GM12878 (cell line): ENCODE data around the gene RPS26. TPM values are rescaled to one million over a fixed set of nuclear protein-coding genes. Genes with fewer than 3 reads are reported as not detected.

ENCODE experiments used
- ATAC-seq: fragments of 200-7000 bp; cut with Tn5 transposase; 3 replicates; pipeline ENCODE4 v1.9.1; 2020; ENCODE audit warnings: mild to moderate bottlenecking, moderate library complexity
- BruUV-seq: library from RNA; stranded (reverse); fragments of 400-500 nt; replicated peaks from 2 replicates; lab custom pipeline; 2021; lab: Mats Ljungman, UMichigan
- CTCF ChIA-PET: fragments of 300-600 bp; sonication (Branson Sonifier 250); formaldehyde crosslinking; extraction: SDS; loops from one replicate; lab custom pipeline; 2021; ENCODE audit warnings: inconsistent platforms; lab: Yijun Ruan, JAX
- POLR2A ChIA-PET: fragments of 350-600 bp; formaldehyde crosslinking; extraction: SDS; loops from one replicate; lab custom pipeline; 2021; ENCODE audit warnings: inconsistent platforms; lab: Charles Lee
- RAD21 ChIA-PET: fragments of 300-600 bp; sonication (Branson Sonifier 250); formaldehyde crosslinking; loops from one replicate; lab custom pipeline; 2023; ENCODE audit warnings: antibody characterized with exemption; ENCODE audit not compliant: unreplicated experiment; lab: Charles Lee
- SMC1A ChIA-PET: fragments of 300-600 bp; sonication (Branson Sonifier 250); formaldehyde crosslinking; loops from one replicate; lab custom pipeline; 2023; ENCODE audit not compliant: unreplicated experiment, uncharacterized antibody; lab: Charles Lee
- DNase-seq: peaks from one replicate; pipeline ENCODE4 v3.0.0-alpha.2; 2011; ENCODE audit warnings: low read depth, low spot score
- FAIRE-seq: peaks from 3 replicates; lab custom pipeline; 2011; peaks lifted over from hg19 to GRCh38; lab: Jason Lieb, UNC
- H2AFZ ChIP-seq: 2 replicates; pipeline ENCODE4 v1.6.0; 2011; ENCODE audit warnings: low read depth, low read length, control low read depth; ENCODE audit not compliant: control insufficient read depth
- H3K27ac ChIP-seq: 2 replicates; pipeline ENCODE4 v1.5.1; 2011; ENCODE audit warnings: control low read depth; ENCODE audit not compliant: control insufficient read depth, insufficient read depth
- H3K27me3 ChIP-seq, 2 experiments: replicated peaks in 1 of 2; 2 replicates each; pipeline versions ENCODE4 v1.6.0 to v1.6.1; 2011; ENCODE audit warnings: low read length in 1 of 2; ENCODE audit not compliant: control insufficient read depth in 2 of 2, insufficient read depth in 2 of 2
- H3K36me3 ChIP-seq, 2 experiments: 2 replicates each; pipeline ENCODE4 v1.5.1; 2011; ENCODE audit warnings: low read length in 1 of 2; ENCODE audit not compliant: control insufficient read depth in 2 of 2, insufficient read depth in 2 of 2
- H3K4me1 ChIP-seq: 2 replicates; pipeline ENCODE4 v1.6.1; 2011; ENCODE audit warnings: mild to moderate bottlenecking, low read length, moderate library complexity, mixed read lengths; ENCODE audit not compliant: control insufficient read depth, insufficient read depth
- H3K4me2 ChIP-seq: 2 replicates; pipeline ENCODE4 v1.6.0; 2011; ENCODE audit warnings: control low read depth; ENCODE audit not compliant: control insufficient read depth, insufficient read depth
- H3K4me3 ChIP-seq: fragments of 200-600 bp; sonication (generic); 2 replicates; pipeline ENCODE4 v1.5.1; 2016
- H3K79me2 ChIP-seq: 2 replicates; pipeline ENCODE4 v1.6.0; 2011; ENCODE audit warnings: low read length; ENCODE audit not compliant: control insufficient read depth, insufficient read depth
- H3K9ac ChIP-seq: 2 replicates; pipeline ENCODE4 v1.8.0; 2011; ENCODE audit warnings: low read length, control low read depth, mixed read lengths; ENCODE audit not compliant: control insufficient read depth, insufficient read depth
- H3K9me3 ChIP-seq: replicated peaks from 3 replicates; pipeline ENCODE4 v1.5.1; 2011; ENCODE audit warnings: mild to moderate bottlenecking, low read length; ENCODE audit not compliant: control insufficient read depth, insufficient read depth
- H4K20me1 ChIP-seq: 2 replicates; pipeline ENCODE4 v1.6.0; 2011; ENCODE audit not compliant: control insufficient read depth, insufficient read depth
- CTCF ChIP-seq, 3 experiments: IDR thresholded peaks in 2 of 3; conservative IDR thresholded peaks in 1 of 3; 2 replicates each; pipeline ENCODE4 v1.5.1; 2011; ENCODE audit warnings: low read depth in 3 of 3, low read length in 3 of 3, mild to moderate bottlenecking in 3 of 3, control low read depth in 2 of 3, moderate library complexity in 2 of 3, inconsistent platforms in 1 of 3, mixed read lengths in 1 of 3; ENCODE audit not compliant: control insufficient read depth in 2 of 3, insufficient read depth in 1 of 3; ENCODE audit errors: extremely low read depth in 1 of 3
- E4F1 ChIP-seq: fragments of 450-650 bp; IDR thresholded peaks from 2 replicates; pipeline ENCODE4 v1.6.1; 2018; ENCODE audit warnings: borderline replicate concordance, mild to moderate bottlenecking; ENCODE audit not compliant: partially characterized antibody
- HDAC6 ChIP-seq: fragments of 200-600 bp; sonication (generic); IDR thresholded peaks from one replicate; pipeline ENCODE4 v1.8.0; 2017; ENCODE audit warnings: antibody characterized with exemption; ENCODE audit not compliant: unreplicated experiment
- KDM1A ChIP-seq: fragments of 200-600 bp; sonication (generic); IDR thresholded peaks from 2 replicates; pipeline ENCODE4 v1.6.1; 2016; ENCODE audit warnings: borderline replicate concordance
- RAD21 ChIP-seq: IDR thresholded peaks from 2 replicates; pipeline ENCODE4 v1.6.1; 2011; ENCODE audit warnings: mild to moderate bottlenecking, low read depth, low read length, moderate library complexity; ENCODE audit not compliant: insufficient read depth
- ZNF24 ChIP-seq: fragments of 450-650 bp; IDR thresholded peaks from 2 replicates; pipeline ENCODE4 v1.6.1; 2017; ENCODE audit warnings: antibody characterized with exemption, mild to moderate bottlenecking
- WGBS: methylation state at CpG from one replicate; pipeline ENCODE4 v1.1.6; 2016; ENCODE audit warnings: low lambda C conversion rate; ENCODE audit not compliant: insufficient replicate concordance, insufficient coverage; ENCODE audit errors: missing lambda C conversion rate; 5-methylcytosine and 5-hydroxymethylcytosine counted together
- in situ Hi-C: fragments of 300-500 bp; cut with MboI; formaldehyde crosslinking; loops from 9 replicates; pipeline ENCODE4 v1.14.3; 2018; ENCODE audit warnings: mixed read lengths
- intact Hi-C: fragments of 100-400 bp; cut with micrococcal nuclease; formaldehyde crosslinking; loops from one replicate; pipeline ENCODE4 v1.14.2; 2022; ENCODE audit not compliant: unreplicated experiment
- polyA plus RNA-seq, 11 experiments: library from polyadenylated mRNA; depleted of rRNA in 4 of 11; unstranded in 6 of 11; stranded (reverse) in 5 of 11; fragments of >200 nt; fragmentation: Nextera tagmentation in 4 of 11; fragmentation: Illumina TruSeq in 1 of 11; extraction: Ambion mirVana in 4 of 11; extraction: Trizol in 1 of 11; gene quantifications; 1 replicate in 1 of 11; 2 replicates in 10 of 11; pipeline versions ENCODE4 v1.2.1 to v1.2.3, GENCODE V29; 2011 to 2016; ENCODE audit warnings: inconsistent platforms in 2 of 11, missing spikeins in 2 of 11, low read depth in 1 of 11
- total RNA-seq, 4 experiments: library from RNA; depleted of rRNA in 3 of 4; stranded (reverse); fragments of >200 nt in 3 of 4; fragmentation: Illumina TruSeq in 1 of 4; extraction: Trizol in 1 of 4; gene quantifications; 2 replicates each; pipeline versions ENCODE4 v1.2.1 to v1.2.3, GENCODE V29; 2013 to 2021

RPS26 gene
- total and polyA plus RNA-seq, 10 of the 15 experiments (the other 5 are each of a cell fraction or from before 2014, with no cell fraction given): 75.5 to 3,147 (median 881) TPM

- TF ChIP-seq E4F1 (no peak), ZNF24 (no peak), HDAC6 (no peak)
Measured at GRCh38 chr12:56082967-56083366, 41.2 kb downstream of the RPS26 start (continued).

- CTCF ChIA-PET: interaction anchor here (0.6 to 2.0 kb wide), 10 partner anchors 10 to 1454 kb away, joined by 3 to 8 read pairs (median 3); partner anchors contain the start of genes PA2G4 and SMARCC2
- ATAC-seq: peak; percentile 57
- SMC1A ChIA-PET: no interaction called here
- TF ChIP-seq KDM1A: no peak
- 0 out of 2 replicates have a peak, but pooled peaks have one; percentile 19 for TF ChIP-seq RAD21
- peak; percentile 32 to 58 (median 43) for TF ChIP-seq CTCF (IDR thresholded peaks at IDR 0.05 in 2 of 3, conservative IDR thresholded peaks at IDR 0.05 in 1 of 3; ENCODE audit: control insufficient read depth in 2 of 3, extremely low read depth in 1 of 3, insufficient read depth in 1 of 3, low read depth in 3 of 3, low read length in 3 of 3)
- intact Hi-C loops (loop anchor here (2.0 to 5.0 kb wide), 2 partner anchors 18 to 38 kb away; no protein-coding TSS in a partner anchor), in situ Hi-C loops (no loop called here)
- no TSS peak for BruUV-seq
- H3K9me3 ChIP-seq: no peaks in the 10 kb centered on the region
- no peak overlapping the region for H3K9ac ChIP-seq
- H2AFZ ChIP-seq: no peak overlapping the region
- peaks cover 9 to 11% of the 10 kb centered on the region in 2 experiments; a peak in 3 of 4 replicates for H3K27me3 ChIP-seq
- no peak for DNase-seq
- H3K79me2 ChIP-seq: no peaks in the 10 kb centered on the region
- H3K36me3 ChIP-seq: no peaks in the 10 kb centered on the region
- H3K27ac ChIP-seq: no peak overlapping the region
- POLR2A ChIA-PET: interaction anchor here (0.6 to 0.9 kb wide), 2 partner anchors 317 to 351 kb away, joined by 3 read pairs; no protein-coding TSS in a partner anchor
- 67% methylated on average over 15 of the region's 15 CpGs for WGBS
- no peak for FAIRE-seq
- no peaks in the 10 kb centered on the region for H4K20me1 ChIP-seq
- RAD21 ChIA-PET: no interaction called here
- no peaks in the 10 kb centered on the region for H3K4me1 ChIP-seq
- H3K4me2 ChIP-seq: no peak overlapping the region
- H3K4me3 ChIP-seq: no peak overlapping the region
Measured at GRCh38 chr12:56084958-56085543, 43.3 kb downstream of the RPS26 start.
